SK-N-SH (cell line): ENCODE data around the gene CD300LF. TPM values are rescaled to one million over a fixed set of nuclear protein-coding genes. Genes with fewer than 3 reads are reported as not detected.

ENCODE experiments used
- CTCF ChIA-PET: fragments of 300-600, 350-600 bp; formaldehyde crosslinking; extraction: SDS; loops from one replicate; lab custom pipeline; 2021; lab: Yijun Ruan, JAX
- POLR2A ChIA-PET: fragments of 350-600 bp; sonication (Branson Sonifier 250); formaldehyde crosslinking; extraction: SDS; loops from one replicate; lab custom pipeline; 2020; ENCODE audit warnings: antibody characterized with exemption, inconsistent platforms; lab: Yijun Ruan, JAX
- DNase-seq: peaks from one replicate; pipeline ENCODE4 v3.0.0; 2012
- H2AFZ ChIP-seq: fragments of 200-600 bp; sonication (generic); 2 replicates; pipeline ENCODE4 v1.8.1; 2016; ENCODE audit warnings: antibody characterized with exemption, mild to moderate bottlenecking, low read depth
- H3F3A ChIP-seq: fragments of 200-600 bp; sonication (generic); replicated peaks from 2 replicates; pipeline ENCODE3; 2016; ENCODE audit warnings: antibody characterized with exemption, mild to moderate bottlenecking; ENCODE audit not compliant: insufficient read depth
- H3K27ac ChIP-seq, 2 experiments: fragments of 200-500 bp in 1 of 2; fragments of 200-600 bp in 1 of 2; sonication (Bioruptor generic) in 1 of 2; sonication (generic), shearing (Covaris generic) in 1 of 2; 2 replicates each; pipeline versions ENCODE4 v1.5.1 to v1.6.1; 2014 to 2016; ENCODE audit warnings: low read depth in 2 of 2, inconsistent platforms in 1 of 2, low read length in 1 of 2, mild to moderate bottlenecking in 1 of 2, mixed read lengths in 1 of 2
- H3K27me3 ChIP-seq: fragments of 200-600 bp; sonication (generic), shearing (Covaris generic); 2 replicates; pipeline ENCODE4 v1.6.1; 2016; ENCODE audit warnings: mixed run types; ENCODE audit not compliant: insufficient read depth
- H3K36me3 ChIP-seq, 2 experiments: fragments of 200-500 bp in 1 of 2; fragments of 200-600 bp in 1 of 2; sonication (Bioruptor generic) in 1 of 2; sonication (generic) in 1 of 2; replicated peaks in 1 of 2; 2 replicates each; pipeline versions ENCODE3 to v1.5.1; 2014 to 2016; ENCODE audit warnings: low read length in 1 of 2, mild to moderate bottlenecking in 1 of 2; ENCODE audit not compliant: insufficient read depth in 2 of 2, control insufficient read depth in 1 of 2
- H3K4me1 ChIP-seq, 2 experiments: fragments of 200-500 bp in 1 of 2; fragments of 200-600 bp in 1 of 2; sonication (Bioruptor generic) in 1 of 2; sonication (generic), shearing (Covaris generic) in 1 of 2; 2 replicates each; pipeline versions ENCODE4 v1.5.1 to v1.6.1; 2014 to 2016; ENCODE audit warnings: low read depth in 1 of 2, low read length in 1 of 2, mixed run types in 1 of 2; ENCODE audit not compliant: insufficient read depth in 2 of 2, control insufficient read depth in 1 of 2
- H3K4me2 ChIP-seq: fragments of 200-600 bp; sonication (generic), shearing (Covaris generic); 2 replicates; pipeline ENCODE4 v1.6.1; 2017; ENCODE audit warnings: mixed run types
- H3K4me3 ChIP-seq, 2 experiments: fragments of 200-500 bp in 1 of 2; fragments of 200-600 bp in 1 of 2; sonication (Bioruptor generic) in 1 of 2; sonication (generic), shearing (Covaris generic) in 1 of 2; 2 replicates each; pipeline versions ENCODE4 v1.5.1 to v1.8.1; 2014 to 2016; ENCODE audit warnings: low read depth in 2 of 2, inconsistent platforms in 1 of 2, low read length in 1 of 2, mild to moderate bottlenecking in 1 of 2, mixed read lengths in 1 of 2, moderate library complexity in 1 of 2
- H3K79me2 ChIP-seq: fragments of 200-600 bp; sonication (generic); 2 replicates; pipeline ENCODE4 v1.8.1; 2017; ENCODE audit warnings: mild to moderate bottlenecking; ENCODE audit not compliant: insufficient read depth
- H3K9ac ChIP-seq: fragments of 200-600 bp; sonication (generic); 2 replicates; pipeline ENCODE4 v1.6.1; 2017; ENCODE audit warnings: mixed run types
- H3K9me2 ChIP-seq: fragments of 200-600 bp; sonication (generic); 2 replicates; pipeline ENCODE4 v1.6.1; 2017; ENCODE audit warnings: mixed run types
- H3K9me3 ChIP-seq: fragments of 200-600 bp; sonication (generic); 2 replicates; pipeline ENCODE4 v1.6.1; 2017; ENCODE audit warnings: mixed run types, mild to moderate bottlenecking, moderate library complexity
- H4K20me1 ChIP-seq: fragments of 200-600 bp; sonication (generic); 2 replicates; pipeline ENCODE4 v1.6.1; 2017; ENCODE audit warnings: mild to moderate bottlenecking, mixed run types; ENCODE audit not compliant: insufficient read depth
- CHD2 ChIP-seq: fragments of 150-350 bp; IDR thresholded peaks from 2 replicates; pipeline ENCODE4 v1.6.1; 2018; ENCODE audit warnings: low read length; ENCODE audit not compliant: partially characterized antibody
- ELF1 ChIP-seq: IDR thresholded peaks from 2 replicates; pipeline ENCODE4 v1.4.0; 2012
- EZH2phosphoT487 ChIP-seq: fragments of 200-600 bp; sonication (generic); IDR thresholded peaks from 2 replicates; pipeline ENCODE4 v1.6.1; 2017; ENCODE audit warnings: low read depth, mixed run types, mild to moderate bottlenecking, antibody characterized with exemption, moderate library complexity, borderline replicate concordance
- FOXJ3 ChIP-seq: sonication (generic); formaldehyde crosslinking; IDR thresholded peaks from 2 replicates; pipeline ENCODE4 v1.5.1; 2020; ENCODE audit warnings: mild to moderate bottlenecking, missing genetic modification reagents
- GABPA ChIP-seq: IDR thresholded peaks from 2 replicates; pipeline ENCODE4 v1.4.0; 2012; ENCODE audit warnings: low read depth, mild to moderate bottlenecking
- GATA2 ChIP-seq: sonication (generic); formaldehyde crosslinking; IDR thresholded peaks from 2 replicates; pipeline ENCODE4 v1.5.0; 2020; ENCODE audit warnings: mild to moderate bottlenecking, missing genetic modification reagents
- IRF3 ChIP-seq: fragments of 150-350 bp; IDR thresholded peaks from 2 replicates; pipeline ENCODE4 v1.6.1; 2016; ENCODE audit warnings: mild to moderate bottlenecking, low read depth, low read length
- JUND ChIP-seq: IDR thresholded peaks from 2 replicates; pipeline ENCODE4 v1.4.0; 2012
- MAX ChIP-seq: IDR thresholded peaks from 2 replicates; pipeline ENCODE4 v1.4.0; 2012; ENCODE audit warnings: low read depth
- MEF2A ChIP-seq: IDR thresholded peaks from 2 replicates; pipeline ENCODE4 v1.4.0; 2012; ENCODE audit warnings: low read depth, borderline replicate concordance
- NRF1 ChIP-seq: IDR thresholded peaks from 2 replicates; pipeline ENCODE4 v1.6.1; 2012; ENCODE audit warnings: low read depth, mild to moderate bottlenecking, low read length
- PBX3 ChIP-seq: IDR thresholded peaks from 2 replicates; pipeline ENCODE4; 2012
- POLR2AphosphoS5 ChIP-seq: IDR thresholded peaks from 2 replicates; pipeline ENCODE4 v1.6.1; 2012; ENCODE audit warnings: low read depth, low read length
- RAD21 ChIP-seq: IDR thresholded peaks from 2 replicates; pipeline ENCODE4 v1.6.1; 2012; ENCODE audit warnings: mild to moderate bottlenecking, low read length
- REST ChIP-seq: IDR thresholded peaks from 2 replicates; pipeline ENCODE4 v1.6.1; 2012; ENCODE audit warnings: mild to moderate bottlenecking, low read depth, low read length, moderate library complexity
- RFX5 ChIP-seq: IDR thresholded peaks from 2 replicates; pipeline ENCODE4 v1.6.1; 2012; ENCODE audit warnings: mild to moderate bottlenecking, improper control_type of control experiment, low read length
- TAF1 ChIP-seq: IDR thresholded peaks from 2 replicates; pipeline ENCODE4 v1.6.1; 2012; ENCODE audit warnings: low read depth, mild to moderate bottlenecking, low read length, moderate library complexity, borderline replicate concordance
- TCF12 ChIP-seq: IDR thresholded peaks from 2 replicates; pipeline ENCODE4 v1.4.0; 2012
- USF1 ChIP-seq: IDR thresholded peaks from 2 replicates; pipeline ENCODE4 v1.4.0; 2012; ENCODE audit warnings: low read depth, borderline replicate concordance
- ZBTB33 ChIP-seq: IDR thresholded peaks from 2 replicates; pipeline ENCODE4 v1.4.0; 2012; ENCODE audit warnings: low read depth, borderline replicate concordance
- WGBS: methylation state at CpG from one replicate; pipeline ENCODE4 v1.1.6; 2017; ENCODE audit warnings: low lambda C conversion rate; 5-methylcytosine and 5-hydroxymethylcytosine counted together
- polyA plus RNA-seq, 3 experiments: library from polyadenylated mRNA; depleted of rRNA; stranded (reverse); fragments of >200 nt; gene quantifications; 2 replicates each; pipeline ENCODE4 v1.2.3, GENCODE V29; 2012

The CD300LF gene
- polyA plus RNA-seq, 1 of the 3 experiments (the other 2 are of a cell fraction) = not detected

- no peak for TF ChIP-seq USF1
Measured at GRCh38 chr17:74744714-74745547, 32.2 kb upstream of the CD300LF start (continued).

GRCh38 chr17:74744349-74744713 lies 31.6 kb upstream of the CD300LF start:
- CTCF ChIA-PET = interaction anchor here (0.6 to 21.6 kb wide), 27 partner anchors 8 to 1336 kb away, joined by 3 to 1361 read pairs (median 4); partner anchors contain the start of genes CD300H, GRIN2C and NAT9
- Histone ChIP-seq H3F3A (peaks cover 14% of the 10 kb centered on the region), H3K4me3 (peak overlapping the region in 1 of 2 experiments; percentile 4; a peak in 1 of 4 replicates), H3K9me3 (no peaks in the 10 kb centered on the region), H3K79me2 (peaks cover 5% of the 10 kb centered on the region; the same call in 1 of the 2 replicates), H3K27ac (no peak overlapping the region), H3K27me3 (no peaks in the 10 kb centered on the region; the same call in 1 of the 2 replicates), H3K9me2 (no peaks in the 10 kb centered on the region), H4K20me1 (no peaks in the 10 kb centered on the region), H3K9ac (no peak overlapping the region), H3K36me3 (no peaks in the 10 kb centered on the region), H3K4me2 (no peak overlapping the region)
- DNase-seq = no peak
- WGBS = 52% methylated on average over 2 of the region's 2 CpGs
- TF ChIP-seq JUND (no peak), POLR2AphosphoS5 (no peak), RAD21 (no peak), TAF1 (no peak), MAX (no peak), CHD2 (no peak), ELF1 (no peak), TCF12 (no peak), RFX5 (no peak), USF1 (no peak), GATA2 (no peak), NRF1 (no peak), MEF2A (no peak), EZH2phosphoT487 (no peak), IRF3 (no peak), REST (no peak), ZBTB33 (no peak), FOXJ3 (CRISPR knock-in tag) (no peak; the same call in 1 of the 2 replicates), GABPA (no peak), PBX3 (no peak)
- TF ChIP-seq, all 33 proteins: peak for 0
- POLR2A ChIA-PET = interaction anchor here (3.1 kb wide), 1 partner anchor 26 kb away, joined by 20 read pairs; no protein-coding TSS in a partner anchor
- Histone ChIP-seq H3K4me1 (peaks cover 0 to 4% of the 10 kb centered on the region in 2 experiments; a peak in 1 of 4 replicates), H2AFZ (no peak overlapping the region)
